GM19239 (cell line): ENCODE measurements around the gene ABHD6.
"Not testable (repeated sequence)": the region's sequence is repeated elsewhere in the genome, so short reads cannot be mapped to it uniquely, and the experiment has no call there.

Experiments used
- DNase-seq: peaks from one replicate; pipeline ENCODE4 v3.0.0; 2011; ENCODE audit warnings: low spot score; ENCODE audit not compliant: insufficient read length
- FAIRE-seq: peaks from 2 replicates; lab custom pipeline; 2011; peaks lifted over from hg19 to GRCh38; lab: Jason Lieb, UNC

The ABHD6 gene

GRCh38 chr3:58237941-58238681 is 519 bp downstream of the ABHD6 start:
- peak; percentile 84 for FAIRE-seq

GRCh38 chr3:58238830-58239229 is 1.2 kb downstream of the ABHD6 start:
- DNase-seq (no peak), FAIRE-seq (no peak)

More at GRCh38 chr3:58237941-58238681, 519 bp downstream of the ABHD6 start:
- DNase-seq, result peak; percentile 52

- FAIRE-seq (no peak), DNase-seq (no peak)
Measured at GRCh38 chr3:58241306-58242044, 3.9 kb downstream of the ABHD6 start.

- FAIRE-seq, result no peak
- DNase-seq, result no peak
Measured at GRCh38 chr3:58242340-58242739, 4.7 kb downstream of the ABHD6 start.

- DNase-seq, FAIRE-seq: not testable (repeated sequence)
Measured at GRCh38 chr3:58242860-58243259, 5.3 kb downstream of the ABHD6 start.

- DNase-seq (no peak), FAIRE-seq (no peak)
Measured at GRCh38 chr3:58243976-58244585, 6.5 kb downstream of the ABHD6 start.

GRCh38 chr3:58246148-58247047 is 8.8 kb downstream of the ABHD6 start:
- FAIRE-seq, result no peak
- DNase-seq, result no peak

- peak; percentile 73 for FAIRE-seq
- no peak for DNase-seq
Measured at GRCh38 chr3:58249358-58250092, 11.9 kb downstream of the ABHD6 start.

GRCh38 chr3:58250093-58250707 is 12.6 kb downstream of the ABHD6 start:
- no peak for DNase-seq
- FAIRE-seq, result no peak

- FAIRE-seq (peak; percentile 28), DNase-seq (no peak)
Measured at GRCh38 chr3:58251631-58252035, 14.0 kb downstream of the ABHD6 start.

GRCh38 chr3:58254144-58254543 is 16.6 kb downstream of the ABHD6 start:
- FAIRE-seq, result no peak
- no peak for DNase-seq

GRCh38 chr3:58256061-58256460 is 18.5 kb downstream of the ABHD6 start:
- no peak for DNase-seq
- no peak for FAIRE-seq

- DNase-seq (no peak), FAIRE-seq (no peak)
Measured at GRCh38 chr3:58256511-58256910, 18.9 kb downstream of the ABHD6 start.

- DNase-seq, result no peak
- FAIRE-seq, result no peak
Measured at GRCh38 chr3:58258392-58259055, 20.9 kb downstream of the ABHD6 start.

GRCh38 chr3:58260261-58260731 is 22.7 kb downstream of the ABHD6 start:
- no peak for FAIRE-seq
- DNase-seq, result no peak

GRCh38 chr3:58260733-58261132 is 23.1 kb downstream of the ABHD6 start:
- FAIRE-seq (no peak), DNase-seq (no peak)

- FAIRE-seq, result peak; percentile 70
Measured at GRCh38 chr3:58261954-58262666, 24.5 kb downstream of the ABHD6 start.

GRCh38 chr3:58266577-58266976 is 29.0 kb downstream of the ABHD6 start:
- DNase-seq (no peak), FAIRE-seq (no peak)

More at GRCh38 chr3:58261954-58262666, 24.5 kb downstream of the ABHD6 start:
- no peak for DNase-seq
